ENCODE data around the gene TRIM8. TPM values are rescaled to one million over a fixed set of nuclear protein-coding genes. Genes with fewer than 3 reads are reported as not detected.

TRIM8 gene
- total RNA-seq, 1 experiment from 2014 or later, result 58.1 TPM

- no peak for DNase-seq (ENCODE audit: low read depth)
Observed at GRCh38 chr10:102615361-102615760, 28.9 kb upstream of the TRIM8 start.

GRCh38 chr10:102616066-102616770 lies 28.1 kb upstream of the TRIM8 start:
- no peak for DNase-seq (ENCODE audit: low read depth)

- DNase-seq (ENCODE audit: low read depth), result no peak
Observed at GRCh38 chr10:102617041-102617440, 27.2 kb upstream of the TRIM8 start.

- DNase-seq (ENCODE audit: low read depth), result no peak
Observed at GRCh38 chr10:102617816-102618215, 26.5 kb upstream of the TRIM8 start.

GRCh38 chr10:102619281-102619981 lies 24.8 kb upstream of the TRIM8 start:
- DNase-seq (ENCODE audit: low read depth), result no peak

- DNase-seq (ENCODE audit: low read depth), result no peak
Observed at GRCh38 chr10:102620138-102620590, 24.1 kb upstream of the TRIM8 start.

GRCh38 chr10:102620591-102621442 lies 23.5 kb upstream of the TRIM8 start:
- no peak for DNase-seq (ENCODE audit: low read depth)

- no peak for DNase-seq (ENCODE audit: low read depth)
Observed at GRCh38 chr10:102621443-102622325, 22.6 kb upstream of the TRIM8 start.

GRCh38 chr10:102624094-102624493 lies 20.2 kb upstream of the TRIM8 start:
- no peak for DNase-seq (ENCODE audit: low read depth)

GRCh38 chr10:102624751-102625645 lies 19.3 kb upstream of the TRIM8 start:
- no peak for DNase-seq (ENCODE audit: low read depth)

GRCh38 chr10:102626026-102626685 lies 18.1 kb upstream of the TRIM8 start:
- no peak for DNase-seq (ENCODE audit: low read depth)

GRCh38 chr10:102627291-102627735 lies 17.0 kb upstream of the TRIM8 start:
- DNase-seq (ENCODE audit: low read depth), result no peak

- DNase-seq (ENCODE audit: low read depth), result peak; percentile 80
Observed at GRCh38 chr10:102627736-102628293, 16.5 kb upstream of the TRIM8 start.

- DNase-seq (ENCODE audit: low read depth), result peak; percentile 82
Observed at GRCh38 chr10:102628451-102628911, 15.8 kb upstream of the TRIM8 start.

- peak; percentile 96 for DNase-seq (ENCODE audit: low read depth)
Observed at GRCh38 chr10:102629661-102630614, 14.3 kb upstream of the TRIM8 start.

GRCh38 chr10:102630663-102631062 lies 13.6 kb upstream of the TRIM8 start:
- DNase-seq (ENCODE audit: low read depth), result no peak

GRCh38 chr10:102631525-102632393 lies 12.5 kb upstream of the TRIM8 start:
- no peak for DNase-seq (ENCODE audit: low read depth)

Data from M059J (cell line).